CD14-positive monocyte (primary cell): ENCODE results near the gene SLIT3. TPM values are rescaled to one million over a fixed set of nuclear protein-coding genes. Genes with fewer than 3 reads are reported as not detected.

Source experiments
- DNase-seq, 3 donors: peaks; one replicate each; pipeline ENCODE4 v3.0.0-alpha.2; 2011 to 2022
- H2AFZ ChIP-seq: 2 replicates; pipeline ENCODE4 v1.6.0; 2012; ENCODE audit warnings: mild to moderate bottlenecking, low read depth, low read length, inconsistent platforms; ENCODE audit not compliant: insufficient read depth, poor library complexity, severe bottlenecking
- H3K27ac ChIP-seq, 2 donors: 1 replicate in 1 of 2; 2 replicates in 1 of 2; pipeline ENCODE4 v1.5.1; 2012 to 2013; ENCODE audit warnings: low read length in 2 of 2, control low read depth in 1 of 2, inconsistent platforms in 1 of 2, low read depth in 1 of 2, mild to moderate bottlenecking in 1 of 2
- H3K27me3 ChIP-seq, 2 donors: one replicate each; pipeline versions ENCODE4 v1.6.0 to v1.6.1; 2011 to 2013; ENCODE audit warnings: low read length in 2 of 2; ENCODE audit not compliant: control insufficient read depth in 2 of 2, insufficient read depth in 2 of 2
- H3K36me3 ChIP-seq, 2 donors: replicated peaks in 1 of 2; 1 replicate in 1 of 2; 2 replicates in 1 of 2; pipeline versions ENCODE4 v1.5.1 to v1.6.1; 2012 to 2013; ENCODE audit warnings: low read length in 2 of 2, control low read depth in 1 of 2, inconsistent platforms in 1 of 2, mild to moderate bottlenecking in 1 of 2; ENCODE audit not compliant: insufficient read depth in 2 of 2, control insufficient read depth in 1 of 2
- H3K4me1 ChIP-seq, 2 donors: 1 replicate in 1 of 2; 2 replicates in 1 of 2; pipeline versions ENCODE4 v1.5.1 to v1.6.1; 2012 to 2013; ENCODE audit warnings: low read length in 2 of 2, control low read depth in 1 of 2, inconsistent platforms in 1 of 2, mild to moderate bottlenecking in 1 of 2, moderate library complexity in 1 of 2; ENCODE audit not compliant: insufficient read depth in 2 of 2, control insufficient read depth in 1 of 2
- H3K4me2 ChIP-seq: replicated peaks from 2 replicates; pipeline ENCODE3; 2012; ENCODE audit warnings: low read length, moderate library complexity, mild to moderate bottlenecking; ENCODE audit not compliant: poor library complexity, severe bottlenecking; ENCODE audit errors: extremely low read depth
- H3K4me3 ChIP-seq, 3 experiments: fragments of 200-600 bp in 1 of 3; sonication (generic) in 1 of 3; replicated peaks in 1 of 3; 1 replicate in 2 of 3; 2 replicates in 1 of 3; pipeline ENCODE4 v1.5.1; 2011 to 2013; ENCODE audit warnings: low read length in 3 of 3, mild to moderate bottlenecking in 3 of 3, control low read depth in 2 of 3, low read depth in 2 of 3, inconsistent platforms in 1 of 3, moderate library complexity in 1 of 3
- H3K79me2 ChIP-seq: 2 replicates; pipeline ENCODE4 v1.6.0; 2012; ENCODE audit warnings: mild to moderate bottlenecking, control low read depth, inconsistent platforms, low read length, moderate library complexity; ENCODE audit not compliant: insufficient read depth
- H3K9ac ChIP-seq: 2 replicates; pipeline ENCODE4 v1.6.0; 2017; ENCODE audit warnings: low read length, mild to moderate bottlenecking; ENCODE audit not compliant: insufficient read depth, poor library complexity, severe bottlenecking
- H3K9me3 ChIP-seq, 2 donors: replicated peaks in 1 of 2; 1 replicate in 1 of 2; 2 replicates in 1 of 2; pipeline versions ENCODE4 v1.5.1 to v1.6.1; 2012 to 2013; ENCODE audit warnings: low read length in 2 of 2, control low read depth in 1 of 2; ENCODE audit not compliant: control insufficient read depth in 1 of 2, insufficient read depth in 1 of 2
- H4K20me1 ChIP-seq: 2 replicates; pipeline ENCODE4 v1.6.0; 2012; ENCODE audit warnings: mild to moderate bottlenecking, low read length, control low read depth, moderate library complexity; ENCODE audit not compliant: insufficient read depth
- H3K27ac Mint-ChIP-seq, 7 donors: one replicate each; pipeline ENCODE4 v1.8.0; 2020; ENCODE audit warnings: mild to moderate bottlenecking in 7 of 7, mixed read lengths in 7 of 7, moderate library complexity in 6 of 7, inconsistent platforms in 2 of 7
- H3K27me3 Mint-ChIP-seq, 3 donors: one replicate each; pipeline ENCODE4 v1.8.0; 2021 to 2022; ENCODE audit warnings: low read depth in 3 of 3, mild to moderate bottlenecking in 3 of 3, mixed read lengths in 3 of 3, moderate library complexity in 3 of 3, inconsistent platforms in 1 of 3
- H3K36me3 Mint-ChIP-seq, 2 donors: one replicate each; pipeline ENCODE4 v1.8.0; 2020; ENCODE audit warnings: mixed read lengths in 2 of 2, inconsistent platforms in 1 of 2, mild to moderate bottlenecking in 1 of 2
- H3K4me1 Mint-ChIP-seq: one replicate; pipeline ENCODE4 v1.8.0; 2020; ENCODE audit warnings: mild to moderate bottlenecking, mixed read lengths
- H3K4me3 Mint-ChIP-seq, 2 donors: one replicate each; pipeline ENCODE4 v1.8.0; 2020; ENCODE audit warnings: mild to moderate bottlenecking in 2 of 2, mixed read lengths in 2 of 2, moderate library complexity in 1 of 2
- H3K9me3 Mint-ChIP-seq, 7 donors: one replicate each; pipeline ENCODE4 v1.8.0; 2020 to 2022; ENCODE audit warnings: mixed read lengths in 7 of 7, mild to moderate bottlenecking in 6 of 7, moderate library complexity in 6 of 7, inconsistent platforms in 2 of 7
- WGBS: methylation state at CpG from one replicate; pipeline ENCODE4 v1.1.5; 2013; ENCODE audit warnings: missing lambda C conversion rate; ENCODE audit not compliant: insufficient coverage; 5-methylcytosine and 5-hydroxymethylcytosine counted together
- intact Hi-C, 2 donors: fragments of 100-400 bp; cut with micrococcal nuclease; formaldehyde crosslinking; loops; one replicate each; pipeline versions ENCODE4 v1.15.0 to v1.15.1; 2023
- polyA plus RNA-seq, 3 donors: library from polyadenylated mRNA; depleted of rRNA in 1 of 3; unstranded in 2 of 3; stranded (reverse) in 1 of 3; fragments of 300-500 nt in 2 of 3; fragments of >200 nt in 1 of 3; fragmentation: Illumina TruSeq in 2 of 3; gene quantifications; 1 replicate in 2 of 3; 2 replicates in 1 of 3; pipeline ENCODE4 v1.2.3, GENCODE V29; 2012 to 2021
- TF ChIP-seq, protein P1 (sequence below): fragments of 200-600 bp; IDR thresholded peaks from one replicate; pipeline ENCODE4 v1.8.0; 2022; ENCODE audit warnings: antibody characterized with exemption, mild to moderate bottlenecking

Gene SLIT3
- polyA plus RNA-seq, 3 donors = not detected

- Mint-ChIP-seq H3K4me1 (no peaks in the 10 kb centered on the region), H3K36me3 (no peaks in the 10 kb centered on the region), H3K9me3 (peaks cover 0 to 3% (median 0%) of the 10 kb centered on the region in 7 donors), H3K4me3 (no peak overlapping the region), H3K27ac (no peak overlapping the region), H3K27me3 (peaks cover 0 to 5% (median 1%) of the 10 kb centered on the region in 3 donors)
- no peak overlapping the region for H2AFZ ChIP-seq
- H3K9me3 ChIP-seq = no peaks in the 10 kb centered on the region
- no peak overlapping the region for H3K4me2 ChIP-seq
- H3K27ac ChIP-seq = no peak overlapping the region
- H3K4me1 ChIP-seq = no peaks in the 10 kb centered on the region
- H3K4me3 ChIP-seq = no peak overlapping the region
- TF ChIP-seq, protein P1, sequence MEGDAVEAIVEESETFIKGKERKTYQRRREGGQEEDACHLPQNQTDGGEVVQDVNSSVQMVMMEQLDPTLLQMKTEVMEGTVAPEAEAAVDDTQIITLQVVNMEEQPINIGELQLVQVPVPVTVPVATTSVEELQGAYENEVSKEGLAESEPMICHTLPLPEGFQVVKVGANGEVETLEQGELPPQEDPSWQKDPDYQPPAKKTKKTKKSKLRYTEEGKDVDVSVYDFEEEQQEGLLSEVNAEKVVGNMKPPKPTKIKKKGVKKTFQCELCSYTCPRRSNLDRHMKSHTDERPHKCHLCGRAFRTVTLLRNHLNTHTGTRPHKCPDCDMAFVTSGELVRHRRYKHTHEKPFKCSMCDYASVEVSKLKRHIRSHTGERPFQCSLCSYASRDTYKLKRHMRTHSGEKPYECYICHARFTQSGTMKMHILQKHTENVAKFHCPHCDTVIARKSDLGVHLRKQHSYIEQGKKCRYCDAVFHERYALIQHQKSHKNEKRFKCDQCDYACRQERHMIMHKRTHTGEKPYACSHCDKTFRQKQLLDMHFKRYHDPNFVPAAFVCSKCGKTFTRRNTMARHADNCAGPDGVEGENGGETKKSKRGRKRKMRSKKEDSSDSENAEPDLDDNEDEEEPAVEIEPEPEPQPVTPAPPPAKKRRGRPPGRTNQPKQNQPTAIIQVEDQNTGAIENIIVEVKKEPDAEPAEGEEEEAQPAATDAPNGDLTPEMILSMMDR = no peak
- no peaks in the 10 kb centered on the region for H4K20me1 ChIP-seq
- H3K36me3 ChIP-seq = no peaks in the 10 kb centered on the region
- H3K9ac ChIP-seq = no peak overlapping the region
- intact Hi-C loops = no loop called here
- DNase-seq = no peak
- no peaks in the 10 kb centered on the region for H3K79me2 ChIP-seq
- no peaks in the 10 kb centered on the region for H3K27me3 ChIP-seq
Observed at GRCh38 chr5:169051351-169051750, 249.6 kb downstream of the SLIT3 start.

DNA sequence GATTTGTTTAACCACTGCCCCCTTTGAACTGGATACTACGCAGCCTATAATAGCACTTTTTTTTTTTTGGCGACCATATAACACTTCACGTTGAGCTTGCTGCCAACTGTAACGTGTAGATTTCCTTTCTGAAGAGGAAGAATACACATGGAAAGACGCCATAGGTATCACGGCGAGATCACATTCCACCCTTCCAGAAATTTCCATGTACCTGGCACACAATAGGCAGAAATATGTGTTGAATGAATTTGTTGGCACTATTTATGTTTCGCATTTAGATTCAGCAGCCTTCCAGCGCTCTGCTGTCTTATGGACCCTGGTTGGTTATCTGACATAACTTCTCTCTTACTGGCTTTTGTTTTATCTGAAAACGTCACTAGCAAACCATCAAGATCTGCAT is 250.3 kb downstream of the SLIT3 start:
- no peak overlapping the region for H3K9ac ChIP-seq
- no peaks in the 10 kb centered on the region for H3K79me2 ChIP-seq
- H4K20me1 ChIP-seq = no peaks in the 10 kb centered on the region
- no peak overlapping the region for H3K4me3 Mint-ChIP-seq
- H2AFZ ChIP-seq = no peak overlapping the region
- TF ChIP-seq, protein P1 = no peak
- no peak overlapping the region for H3K27ac ChIP-seq
- H3K36me3 Mint-ChIP-seq = no peaks in the 10 kb centered on the region
- H3K4me1 ChIP-seq = no peaks in the 10 kb centered on the region
- H3K27me3 Mint-ChIP-seq = peaks cover 0 to 5% (median 1%) of the 10 kb centered on the region in 3 donors
- no peak overlapping the region for H3K27ac Mint-ChIP-seq
- no peaks in the 10 kb centered on the region for H3K36me3 ChIP-seq
- intact Hi-C loops = no loop called here
- WGBS = 80% methylated on average over 1 of the region's 10 CpGs
- H3K4me3 ChIP-seq = no peak overlapping the region
- no peaks in the 10 kb centered on the region for H3K4me1 Mint-ChIP-seq
- no peaks in the 10 kb centered on the region for H3K27me3 ChIP-seq
- H3K9me3 ChIP-seq = no peaks in the 10 kb centered on the region
- no peak for DNase-seq
- no peak overlapping the region for H3K4me2 ChIP-seq
- peaks cover 0 to 3% (median 0%) of the 10 kb centered on the region in 7 donors for H3K9me3 Mint-ChIP-seq
